Osteoblast (primary cell): ENCODE data around the gene HHAT. TPM values are rescaled to one million over a fixed set of nuclear protein-coding genes. Genes with fewer than 3 reads are reported as not detected.

Source experiments
- DNase-seq: peaks from one replicate; pipeline ENCODE4 v3.0.0; 2011; ENCODE audit warnings: low spot score, mixed read lengths; ENCODE audit not compliant: insufficient read length; ENCODE audit errors: missing footprints
- H2AFZ ChIP-seq: 2 replicates; pipeline ENCODE4 v1.6.0; 2011; ENCODE audit warnings: mild to moderate bottlenecking, low read length
- H3K27ac ChIP-seq: 2 replicates; pipeline ENCODE4 v1.5.1; 2011; ENCODE audit warnings: mild to moderate bottlenecking, low read depth, low read length, moderate library complexity
- H3K27me3 ChIP-seq: 2 replicates; pipeline ENCODE4 v1.6.0; 2012; ENCODE audit warnings: mild to moderate bottlenecking, control low read depth, inconsistent platforms, low read length, moderate library complexity; ENCODE audit not compliant: insufficient read depth
- H3K36me3 ChIP-seq: 2 replicates; pipeline ENCODE4 v1.5.1; 2011; ENCODE audit warnings: mild to moderate bottlenecking, low read length, control low read depth, moderate library complexity; ENCODE audit not compliant: insufficient read depth
- H3K4me1 ChIP-seq: 2 replicates; pipeline ENCODE4 v1.5.1; 2011; ENCODE audit warnings: mild to moderate bottlenecking, low read length, control low read depth, moderate library complexity; ENCODE audit not compliant: insufficient read depth
- H3K4me2 ChIP-seq: 2 replicates; pipeline ENCODE4 v1.6.0; 2011; ENCODE audit warnings: mild to moderate bottlenecking, low read length; ENCODE audit not compliant: insufficient read depth
- H3K4me3 ChIP-seq: fragments of 200-600 bp; sonication (generic); 3 replicates; pipeline ENCODE4 v1.5.1; 2012; ENCODE audit warnings: mild to moderate bottlenecking, low read length, inconsistent platforms; ENCODE audit not compliant: insufficient read depth
- H3K79me2 ChIP-seq: 2 replicates; pipeline ENCODE4 v1.6.0; 2012; ENCODE audit warnings: mild to moderate bottlenecking, low read length, control low read depth, inconsistent platforms; ENCODE audit not compliant: insufficient read depth
- H3K9me3 ChIP-seq: 2 replicates; pipeline ENCODE4 v1.5.1; 2011; ENCODE audit warnings: low read depth, low read length, control low read depth
- H4K20me1 ChIP-seq: 2 replicates; pipeline ENCODE4 v1.6.0; 2012; ENCODE audit warnings: mild to moderate bottlenecking, low read length, control low read depth; ENCODE audit not compliant: insufficient read depth
- CTCF ChIP-seq: IDR thresholded peaks from 2 replicates; pipeline ENCODE4 v1.5.1; 2011; ENCODE audit warnings: mild to moderate bottlenecking, low read depth, low read length, moderate library complexity; ENCODE audit errors: extremely low read depth
- total RNA-seq: library from RNA; depleted of rRNA; stranded (reverse); fragments of >200 nt; gene quantifications from 2 replicates; pipeline ENCODE4 v1.2.3, GENCODE V29; 2012

Gene HHAT
- total RNA-seq, 1 donor: 5.1 TPM

GRCh38 chr1:210475806-210476205 is 147.1 kb downstream of the HHAT start:
- DNase-seq: no peak

GRCh38 chr1:210476730-210477129 is 148.0 kb downstream of the HHAT start:
- no peak overlapping the region for H3K27ac ChIP-seq

More at GRCh38 chr1:210475806-210476205, 147.1 kb downstream of the HHAT start:
- H3K79me2 ChIP-seq: no peaks in the 10 kb centered on the region
- no peaks in the 10 kb centered on the region for H3K9me3 ChIP-seq
- no peak overlapping the region for H3K27ac ChIP-seq
- no peak for TF ChIP-seq CTCF
- no peaks in the 10 kb centered on the region for H3K36me3 ChIP-seq
- H3K4me3 ChIP-seq: no peak overlapping the region
- H2AFZ ChIP-seq: no peak overlapping the region
- H3K4me1 ChIP-seq: peaks cover 5% of the 10 kb centered on the region
- no peak overlapping the region for H3K4me2 ChIP-seq
- no peaks in the 10 kb centered on the region for H4K20me1 ChIP-seq
- H3K27me3 ChIP-seq: no peaks in the 10 kb centered on the region

GRCh38 chr1:210477328-210477924 is 148.7 kb downstream of the HHAT start:
- DNase-seq: peak; percentile 69
- no peaks in the 10 kb centered on the region for H3K9me3 ChIP-seq

More at GRCh38 chr1:210476730-210477129, 148.0 kb downstream of the HHAT start:
- no peak for TF ChIP-seq CTCF
- Histone ChIP-seq H3K79me2 (no peaks in the 10 kb centered on the region), H3K9me3 (no peaks in the 10 kb centered on the region), H3K27me3 (no peaks in the 10 kb centered on the region), H3K36me3 (no peaks in the 10 kb centered on the region), H3K4me2 (no peak overlapping the region), H4K20me1 (no peaks in the 10 kb centered on the region), H2AFZ (no peak overlapping the region), H3K4me3 (no peak overlapping the region), H3K4me1 (peaks cover 5% of the 10 kb centered on the region)
- no peak for DNase-seq

GRCh38 chr1:210478820-210479219 is 150.1 kb downstream of the HHAT start:
- no peaks in the 10 kb centered on the region for H3K9me3 ChIP-seq
- no peak overlapping the region for H3K4me3 ChIP-seq
- H3K4me2 ChIP-seq: no peak overlapping the region
- H3K27me3 ChIP-seq: no peaks in the 10 kb centered on the region
- no peak overlapping the region for H3K27ac ChIP-seq
- TF ChIP-seq CTCF: no peak
- H3K79me2 ChIP-seq: no peaks in the 10 kb centered on the region
- no peaks in the 10 kb centered on the region for H3K36me3 ChIP-seq
- no peak overlapping the region for H2AFZ ChIP-seq
- DNase-seq: no peak
- peaks cover 5% of the 10 kb centered on the region for H3K4me1 ChIP-seq
- H4K20me1 ChIP-seq: no peaks in the 10 kb centered on the region

More at GRCh38 chr1:210477328-210477924, 148.7 kb downstream of the HHAT start:
- Histone ChIP-seq H3K79me2 (no peaks in the 10 kb centered on the region), H3K4me2 (no peak overlapping the region), H3K4me1 (peaks cover 5% of the 10 kb centered on the region), H2AFZ (no peak overlapping the region), H3K36me3 (no peaks in the 10 kb centered on the region), H3K27me3 (no peaks in the 10 kb centered on the region), H3K27ac (no peak overlapping the region), H4K20me1 (no peaks in the 10 kb centered on the region), H3K4me3 (no peak overlapping the region)
- no peak for TF ChIP-seq CTCF
